Stimulated activated CD4-positive, alpha-beta T cell treated with anti-CD3 and anti-CD28 coated beads, TNF-alpha, amount 100 ng/mL, for 24 hours (primary cell): Measurements from ENCODE around the gene ZNF654.
"Not testable (repeated sequence)": the region's sequence is repeated elsewhere in the genome, so short reads cannot be mapped to it uniquely, and the experiment has no call there.

Experiments used
- DNase-seq, 3 experiments: peaks; one replicate each; pipeline ENCODE4 v3.0.0-alpha.2; 2020; ENCODE audit warnings: low read depth in 3 of 3

Gene ZNF654

GRCh38 chr3:88059380-88060170, 520 bp downstream of the ZNF654 start:
- no peak for DNase-seq

GRCh38 chr3:88061746-88062145, 2.7 kb downstream of the ZNF654 start:
- no peak for DNase-seq

GRCh38 chr3:88075072-88075471, 16.0 kb downstream of the ZNF654 start:
- no peak for DNase-seq

GRCh38 chr3:88075497-88075896, 16.4 kb downstream of the ZNF654 start:
- DNase-seq = no peak

GRCh38 chr3:88076712-88077111, 17.7 kb downstream of the ZNF654 start:
- no peak for DNase-seq

DNA sequence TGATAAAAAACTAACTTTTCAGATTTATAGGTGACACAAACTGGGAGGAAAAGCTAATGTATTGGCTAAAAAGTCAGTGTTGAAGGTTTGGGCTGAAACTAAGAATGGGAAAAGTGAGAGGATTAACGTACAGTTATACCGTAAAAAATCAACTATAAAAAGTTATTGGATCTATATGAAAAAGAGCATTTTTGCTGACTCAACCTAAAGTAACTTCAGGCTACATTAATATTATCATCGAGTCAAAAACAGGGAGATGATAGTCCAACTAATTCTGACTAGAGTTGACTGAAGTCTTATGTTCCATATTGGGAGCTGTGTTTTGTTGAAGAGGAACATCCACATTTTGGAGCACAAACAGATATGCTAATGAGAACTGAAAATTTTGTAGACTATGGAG, 19.9 kb downstream of the ZNF654 start:
- no peak for DNase-seq

DNA sequence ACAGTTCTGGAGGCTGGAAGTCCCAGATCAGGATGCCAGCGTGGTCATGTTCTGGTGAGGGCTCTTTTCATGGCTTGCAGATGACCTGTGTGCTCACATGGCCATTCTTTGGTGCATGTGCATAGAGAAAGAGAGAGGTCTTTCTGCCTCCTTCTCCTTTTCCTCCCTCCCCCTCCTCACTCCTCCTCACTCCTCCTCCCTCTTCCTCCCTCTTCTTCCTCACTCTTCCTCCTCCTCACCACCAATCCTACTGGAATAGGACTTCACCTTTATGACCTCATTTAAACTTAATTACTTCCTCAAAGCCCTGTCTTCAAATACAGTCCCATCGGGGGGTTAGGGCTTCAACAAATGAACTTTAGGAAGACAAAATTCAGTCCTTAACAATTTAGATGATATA, 23.8 kb downstream of the ZNF654 start:
- DNase-seq = no peak

DNA sequence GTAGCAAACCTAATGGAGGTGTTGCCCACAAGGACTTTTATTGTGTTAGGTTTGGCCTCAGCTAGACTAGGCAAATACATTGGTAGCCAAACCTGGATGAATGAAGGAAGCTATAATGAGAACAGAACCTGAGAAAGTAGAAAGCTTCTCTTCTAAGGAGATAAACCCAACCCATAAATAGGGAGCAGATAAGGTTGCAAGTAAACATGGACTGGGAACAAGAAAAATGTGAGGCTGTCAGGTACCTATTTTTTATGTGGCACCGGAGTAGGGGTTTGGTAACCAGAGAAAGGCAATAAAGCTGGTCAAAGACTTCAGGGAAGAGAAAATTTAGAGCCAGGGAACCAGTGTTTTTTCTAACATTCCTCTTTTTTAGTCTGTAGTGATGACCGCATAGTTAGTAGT, 25.0 kb downstream of the ZNF654 start:
- no peak for DNase-seq

DNA sequence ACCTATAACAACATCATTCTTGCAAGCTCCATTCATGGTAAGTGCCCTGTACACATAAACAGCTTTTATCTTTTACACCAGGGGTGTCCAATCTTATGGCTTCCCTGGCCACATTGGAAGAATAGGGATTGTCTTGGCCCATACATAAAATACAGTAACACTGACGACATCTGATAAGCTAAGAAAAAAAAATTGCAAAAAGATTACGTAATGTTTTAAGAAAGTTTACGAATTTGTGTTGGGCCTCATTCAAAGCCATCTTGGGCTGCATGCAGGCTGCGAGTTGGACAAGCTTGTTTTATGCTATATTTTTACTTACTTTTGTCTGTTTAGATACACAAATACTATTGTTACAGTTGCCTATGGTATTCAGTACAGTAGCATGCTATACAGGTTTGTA, 31.6 kb downstream of the ZNF654 start:
- no peak for DNase-seq

DNA sequence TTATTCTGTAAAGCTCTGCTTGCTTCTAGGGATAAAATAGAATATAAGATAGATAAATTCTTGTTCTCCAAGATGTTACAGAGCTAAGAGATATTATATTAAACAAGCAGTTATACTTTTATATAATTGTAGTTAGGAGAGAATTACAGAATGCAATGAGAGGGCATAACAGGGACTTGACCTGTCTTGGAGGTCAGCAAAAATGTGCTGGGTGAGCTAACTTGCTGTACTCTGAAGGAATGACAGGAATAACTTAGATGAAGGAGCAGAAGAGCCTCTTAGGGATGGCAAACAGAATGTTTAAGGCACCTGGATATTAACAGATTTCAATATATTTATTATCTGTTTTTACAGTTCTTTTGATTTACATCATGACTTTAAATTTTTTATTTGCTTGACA, 33.2 kb downstream of the ZNF654 start:
- DNase-seq = no peak

- DNase-seq = no peak
These were observed 34.2 kb downstream of the ZNF654 start for GRCh38 chr3:88093266-88093665.

- no peak for DNase-seq
These were observed 42.1 kb downstream of the ZNF654 start for GRCh38 chr3:88101142-88101541.

GRCh38 chr3:88105325-88105724, 46.3 kb downstream of the ZNF654 start:
- no peak for DNase-seq

- no peak for DNase-seq
These were observed 53.2 kb downstream of the ZNF654 start for GRCh38 chr3:88112289-88112688.

DNA sequence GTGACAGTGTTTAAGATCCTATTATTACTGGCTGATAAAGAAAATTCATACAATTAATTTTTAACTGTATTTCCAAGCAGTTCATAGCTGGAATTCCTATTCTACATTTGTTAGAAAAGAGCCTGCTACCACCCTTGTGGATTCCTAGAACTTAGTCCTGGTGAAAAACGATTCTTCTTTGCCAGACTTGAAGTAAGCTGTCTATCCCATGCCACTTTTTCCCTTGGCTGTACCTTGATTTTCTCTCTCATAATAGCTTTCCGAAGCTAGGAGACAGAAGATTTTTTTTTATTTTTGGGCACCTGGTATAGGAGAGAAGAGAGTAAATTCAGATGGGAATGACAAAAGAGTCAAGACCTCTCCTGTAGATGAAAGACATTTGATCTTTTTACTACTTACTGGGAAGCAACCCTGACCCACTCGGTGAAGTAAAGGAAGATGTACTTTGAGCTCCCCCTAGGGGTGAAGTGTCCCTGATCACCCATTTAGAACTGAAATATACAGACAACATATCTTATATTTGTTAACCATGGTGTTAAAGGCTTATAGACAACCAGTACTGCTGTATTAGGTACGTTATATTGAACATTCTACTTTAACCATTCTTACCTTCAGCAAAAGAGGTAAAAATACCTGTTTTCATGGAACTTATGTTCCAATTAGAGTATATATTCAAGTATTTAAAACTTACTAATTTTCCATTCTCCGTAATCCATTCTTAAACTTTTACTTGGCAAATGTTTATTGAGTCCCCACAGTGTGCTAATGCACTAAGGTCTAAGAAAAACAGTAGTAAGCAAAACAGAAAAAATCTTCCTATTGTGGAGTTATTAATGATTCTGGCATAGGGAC, 54.5 kb downstream of the ZNF654 start:
- DNase-seq = peak; percentile 19 to 36 (median 35)

GRCh38 chr3:88114878-88115549, 56.0 kb downstream of the ZNF654 start:
- no peak for DNase-seq

- DNase-seq = no peak
These were observed 58.6 kb downstream of the ZNF654 start for GRCh38 chr3:88117683-88118082.

- DNase-seq = not testable (repeated sequence)
These were observed 59.5 kb downstream of the ZNF654 start for GRCh38 chr3:88118603-88119002.

GRCh38 chr3:88123526-88123925, 64.5 kb downstream of the ZNF654 start:
- no peak for DNase-seq

- DNase-seq = no peak
These were observed 72.6 kb downstream of the ZNF654 start for GRCh38 chr3:88131695-88132094.

GRCh38 chr3:88132894-88133293, 73.8 kb downstream of the ZNF654 start:
- no peak for DNase-seq

GRCh38 chr3:88133711-88134263, 74.7 kb downstream of the ZNF654 start:
- DNase-seq = no peak
